H9 (cell line): ENCODE measurements around the gene CRYZ. TPM values are rescaled to one million over a fixed set of nuclear protein-coding genes. Genes with fewer than 3 reads are reported as not detected.

Source experiments
- DNase-seq: peaks from one replicate; pipeline ENCODE4 v3.0.0-alpha.2; 2017
- H2AFZ ChIP-seq: one replicate; pipeline ENCODE4 v1.6.1; 2013; ENCODE audit warnings: mild to moderate bottlenecking, low read length, control low read depth, moderate library complexity
- H2AK5ac ChIP-seq: 2 replicates; pipeline ENCODE4 v1.6.1; 2013; ENCODE audit warnings: low read length, control low read depth, mixed read lengths; ENCODE audit not compliant: insufficient read length
- H2BK120ac ChIP-seq: one replicate; pipeline ENCODE4 v1.6.1; 2013; ENCODE audit warnings: low read depth, mild to moderate bottlenecking, low read length, control low read depth, inconsistent platforms; ENCODE audit not compliant: poor library complexity, severe bottlenecking
- H2BK12ac ChIP-seq: 2 replicates; pipeline ENCODE4 v1.6.1; 2013; ENCODE audit warnings: low read length, control low read depth, mixed read lengths, low read depth; ENCODE audit not compliant: insufficient read length
- H2BK15ac ChIP-seq: 2 replicates; pipeline ENCODE4 v1.6.1; 2013; ENCODE audit warnings: low read depth, low read length, control low read depth
- H2BK20ac ChIP-seq: one replicate; pipeline ENCODE4 v1.6.1; 2013; ENCODE audit warnings: low read depth, mild to moderate bottlenecking, low read length, control low read depth, inconsistent platforms; ENCODE audit not compliant: poor library complexity, severe bottlenecking
- H2BK5ac ChIP-seq: 2 replicates; pipeline ENCODE4 v1.6.1; 2013; ENCODE audit warnings: low read length, control low read depth, mixed read lengths; ENCODE audit not compliant: insufficient read length
- H3K14ac ChIP-seq: 2 replicates; pipeline ENCODE4 v1.6.1; 2013; ENCODE audit warnings: low read length, control low read depth; ENCODE audit not compliant: insufficient read depth
- H3K18ac ChIP-seq: 2 replicates; pipeline ENCODE4 v1.6.1; 2013; ENCODE audit warnings: low read depth, mild to moderate bottlenecking, mixed read lengths, low read length, control low read depth; ENCODE audit not compliant: insufficient read length
- H3K23ac ChIP-seq: 2 replicates; pipeline ENCODE4 v1.6.1; 2013; ENCODE audit warnings: low read length, control low read depth, mixed read lengths, low read depth; ENCODE audit not compliant: insufficient read length
- H3K23me2 ChIP-seq: 2 replicates; pipeline ENCODE4 v1.6.1; 2013; ENCODE audit warnings: low read depth, mild to moderate bottlenecking, mixed read lengths, low read length, control low read depth; ENCODE audit not compliant: insufficient read length, poor library complexity, severe bottlenecking
- H3K27ac ChIP-seq: 2 replicates; pipeline ENCODE4 v1.5.1; 2013; ENCODE audit warnings: low read length, control low read depth, mixed read lengths, low read depth; ENCODE audit not compliant: insufficient read length
- H3K27me3 ChIP-seq: 2 replicates; pipeline ENCODE4 v1.6.1; 2013; ENCODE audit warnings: low read length, control low read depth, inconsistent platforms; ENCODE audit not compliant: insufficient read depth
- H3K4ac ChIP-seq: 2 replicates; pipeline ENCODE4 v1.6.1; 2013; ENCODE audit warnings: low read depth, mild to moderate bottlenecking, control low read depth, inconsistent platforms, low read length, moderate library complexity
- H3K4me1 ChIP-seq: 2 replicates; pipeline ENCODE4 v1.6.1; 2013; ENCODE audit warnings: low read length, control low read depth, inconsistent platforms; ENCODE audit not compliant: insufficient read depth
- H3K4me2 ChIP-seq: 2 replicates; pipeline ENCODE4 v1.6.1; 2013; ENCODE audit warnings: low read length, control low read depth, mixed read lengths; ENCODE audit not compliant: insufficient read length, insufficient read depth
- H3K56ac ChIP-seq: 2 replicates; pipeline ENCODE4 v1.6.1; 2013; ENCODE audit warnings: low read depth, mild to moderate bottlenecking, mixed read lengths, low read length, control low read depth; ENCODE audit not compliant: insufficient read length
- H3K79me1 ChIP-seq: 2 replicates; pipeline ENCODE4 v1.6.1; 2013; ENCODE audit warnings: low read depth, mild to moderate bottlenecking, moderate library complexity, low read length, control low read depth, inconsistent platforms; ENCODE audit not compliant: insufficient read depth, poor library complexity, severe bottlenecking
- H3K79me2 ChIP-seq: 2 replicates; pipeline ENCODE4 v1.6.1; 2013; ENCODE audit warnings: low read length, control low read depth, inconsistent platforms; ENCODE audit not compliant: insufficient read depth
- H3K9ac ChIP-seq: 2 replicates; pipeline ENCODE4 v1.6.1; 2013; ENCODE audit warnings: low read length, control low read depth, mixed read lengths; ENCODE audit not compliant: insufficient read length; ENCODE audit errors: extremely low read depth
- H3K9me3 ChIP-seq: one replicate; pipeline ENCODE4 v1.6.1; 2013; ENCODE audit warnings: low read depth, low read length, inconsistent platforms; ENCODE audit not compliant: control insufficient read depth
- H3T11ph ChIP-seq: one replicate; pipeline ENCODE4 v1.6.1; 2013; ENCODE audit warnings: mild to moderate bottlenecking, low read length, control low read depth, inconsistent platforms
- H4K20me1 ChIP-seq: one replicate; pipeline ENCODE4 v1.6.1; 2013; ENCODE audit not compliant: control insufficient read depth, insufficient read length, insufficient read depth
- H4K5ac ChIP-seq: 2 replicates; pipeline ENCODE4 v1.6.1; 2013; ENCODE audit warnings: low read depth, mild to moderate bottlenecking, mixed read lengths, low read length, control low read depth; ENCODE audit not compliant: insufficient read length
- H4K8ac ChIP-seq: replicated peaks from 2 replicates; pipeline ENCODE4 v1.6.1; 2013; ENCODE audit warnings: low read length, control low read depth, mixed read lengths, low read depth; ENCODE audit not compliant: insufficient read length
- H4K91ac ChIP-seq: 2 replicates; pipeline ENCODE4 v1.6.1; 2013; ENCODE audit warnings: low read depth, mild to moderate bottlenecking, moderate library complexity, mixed read lengths, low read length, control low read depth; ENCODE audit not compliant: insufficient read length
- H3K27ac Mint-ChIP-seq, 3 experiments: 2 replicates in 2 of 3; 3 replicates in 1 of 3; pipeline ENCODE4 v1.8.0; 2020 to 2021; ENCODE audit warnings: mixed read lengths in 3 of 3, mild to moderate bottlenecking in 1 of 3, moderate library complexity in 1 of 3
- H3K27me3 Mint-ChIP-seq: 2 replicates; pipeline ENCODE4 v1.8.0; 2021; ENCODE audit warnings: low read depth, mild to moderate bottlenecking, moderate library complexity, mixed read lengths
- H3K36me3 Mint-ChIP-seq, 3 experiments: 2 replicates in 2 of 3; 3 replicates in 1 of 3; pipeline ENCODE4 v1.8.0; 2020 to 2021; ENCODE audit warnings: low read depth in 3 of 3, mixed read lengths in 3 of 3; ENCODE audit not compliant: insufficient read depth in 1 of 3
- H3K4me1 Mint-ChIP-seq, 2 experiments: 2 replicates each; pipeline ENCODE4 v1.8.0; 2020; ENCODE audit warnings: mixed read lengths in 2 of 2
- H3K4me3 Mint-ChIP-seq, 2 experiments: 2 replicates in 1 of 2; 3 replicates in 1 of 2; pipeline ENCODE4 v1.8.0; 2020 to 2021; ENCODE audit warnings: mild to moderate bottlenecking in 2 of 2, mixed read lengths in 2 of 2, moderate library complexity in 1 of 2
- H3K9me3 Mint-ChIP-seq, 2 experiments: 2 replicates in 1 of 2; 3 replicates in 1 of 2; pipeline ENCODE4 v1.8.0; 2020; ENCODE audit warnings: mild to moderate bottlenecking in 2 of 2, mixed read lengths in 2 of 2, moderate library complexity in 1 of 2
- WGBS: extraction: QIAGEN DNeasy Blood & Tissue Kit; methylation state at CpG from one replicate; pipeline ENCODE4 v1.1.7; 2013; ENCODE audit warnings: missing lambda C conversion rate, low lambda C conversion rate, mixed read lengths; ENCODE audit not compliant: insufficient read length; ENCODE audit errors: extremely low coverage; 5-methylcytosine and 5-hydroxymethylcytosine counted together
- total RNA-seq: library from RNA; stranded (reverse); gene quantifications from 2 replicates; pipeline ENCODE4 v1.2.1, GENCODE V29; 2021
- TF ChIP-seq, protein P1 (sequence below): fragments of 200-600 bp; sonication (generic); conservative IDR thresholded peaks from 3 replicates; pipeline ENCODE4 v1.8.0; 2021; ENCODE audit warnings: antibody characterized with exemption, mild to moderate bottlenecking

CRYZ gene
- total RNA-seq, 1 experiment from 2014 or later = 14.0 TPM

DNA sequence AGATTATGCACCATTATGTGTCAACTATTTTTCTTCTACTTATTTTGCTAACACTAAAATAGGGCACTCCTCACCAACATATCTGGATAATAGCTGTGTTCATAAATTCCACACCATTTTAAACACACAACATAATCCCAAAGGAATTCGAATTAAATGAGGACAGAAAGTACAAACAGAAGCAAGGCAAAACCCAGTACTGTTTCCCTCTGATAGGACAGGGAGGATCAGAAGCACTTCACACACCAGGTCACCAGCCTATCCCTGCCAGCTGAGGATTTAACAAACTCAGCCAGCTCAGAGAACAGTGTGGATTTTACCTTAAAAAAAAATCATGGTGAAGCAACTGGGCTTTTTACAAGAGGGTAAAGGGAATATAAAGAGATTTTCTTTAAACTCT lies 20.0 kb downstream of the CRYZ start:
- H3K9me3 ChIP-seq = no peaks in the 10 kb centered on the region
- no peak overlapping the region for H2BK15ac ChIP-seq
- no peak overlapping the region for H4K8ac ChIP-seq
- no peak overlapping the region for H2AK5ac ChIP-seq
- no peak overlapping the region for H3K18ac ChIP-seq
- no peak overlapping the region for H3K14ac ChIP-seq
- H3T11ph ChIP-seq = no peak overlapping the region
- H2BK120ac ChIP-seq = no peak overlapping the region
- H2BK20ac ChIP-seq = no peak overlapping the region
- WGBS = no CpG with 5 or more reads among the region's 1 CpG
- H3K79me2 ChIP-seq = no peaks in the 10 kb centered on the region
- H3K4ac ChIP-seq = no peak overlapping the region
- H3K27ac ChIP-seq = no peak overlapping the region
- no peak overlapping the region for H2BK5ac ChIP-seq
- H3K23me2 ChIP-seq = no peaks in the 10 kb centered on the region
- Mint-ChIP-seq H3K36me3 (peaks cover 0 to 8% (median 0%) of the 10 kb centered on the region in 3 experiments; a peak in 1 of 7 replicates), H3K4me1 (peaks cover 0 to 7% of the 10 kb centered on the region in 2 experiments; a peak in 2 of 4 replicates), H3K27ac (no peak overlapping the region), H3K27me3 (no peaks in the 10 kb centered on the region), H3K4me3 (no peak overlapping the region), H3K9me3 (no peaks in the 10 kb centered on the region)
- H4K91ac ChIP-seq = no peak overlapping the region
- H3K56ac ChIP-seq = no peak overlapping the region
- no peak overlapping the region for H3K23ac ChIP-seq
- H4K5ac ChIP-seq = no peak overlapping the region
- no peaks in the 10 kb centered on the region for H3K27me3 ChIP-seq
- TF ChIP-seq, protein P1, sequence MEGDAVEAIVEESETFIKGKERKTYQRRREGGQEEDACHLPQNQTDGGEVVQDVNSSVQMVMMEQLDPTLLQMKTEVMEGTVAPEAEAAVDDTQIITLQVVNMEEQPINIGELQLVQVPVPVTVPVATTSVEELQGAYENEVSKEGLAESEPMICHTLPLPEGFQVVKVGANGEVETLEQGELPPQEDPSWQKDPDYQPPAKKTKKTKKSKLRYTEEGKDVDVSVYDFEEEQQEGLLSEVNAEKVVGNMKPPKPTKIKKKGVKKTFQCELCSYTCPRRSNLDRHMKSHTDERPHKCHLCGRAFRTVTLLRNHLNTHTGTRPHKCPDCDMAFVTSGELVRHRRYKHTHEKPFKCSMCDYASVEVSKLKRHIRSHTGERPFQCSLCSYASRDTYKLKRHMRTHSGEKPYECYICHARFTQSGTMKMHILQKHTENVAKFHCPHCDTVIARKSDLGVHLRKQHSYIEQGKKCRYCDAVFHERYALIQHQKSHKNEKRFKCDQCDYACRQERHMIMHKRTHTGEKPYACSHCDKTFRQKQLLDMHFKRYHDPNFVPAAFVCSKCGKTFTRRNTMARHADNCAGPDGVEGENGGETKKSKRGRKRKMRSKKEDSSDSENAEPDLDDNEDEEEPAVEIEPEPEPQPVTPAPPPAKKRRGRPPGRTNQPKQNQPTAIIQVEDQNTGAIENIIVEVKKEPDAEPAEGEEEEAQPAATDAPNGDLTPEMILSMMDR = no peak
- H2AFZ ChIP-seq = no peak overlapping the region
- H3K4me2 ChIP-seq = no peak overlapping the region
- no peaks in the 10 kb centered on the region; the same call in 1 of the 2 replicates for H3K4me1 ChIP-seq
- no peaks in the 10 kb centered on the region for H3K79me1 ChIP-seq
- DNase-seq = no peak
- no peak overlapping the region for H2BK12ac ChIP-seq
- no peak overlapping the region for H3K9ac ChIP-seq
- H4K20me1 ChIP-seq = no peaks in the 10 kb centered on the region
